Liver (tissue), 9 donors: Measurements from ENCODE around the gene GSK3A. TPM values are rescaled to one million over a fixed set of nuclear protein-coding genes. Genes with fewer than 3 reads are reported as not detected.
A peak's percentile ranks its signal among the peaks of the same experiment; 100 is the strongest.

Source experiments
- DNase-seq: peaks from one replicate; pipeline ENCODE4 v3.0.0-alpha.2; 2017; ENCODE audit warnings: low spot score
- H3K27ac ChIP-seq, 2 donors: one replicate each; pipeline ENCODE4 v1.7.0; 2013; ENCODE audit warnings: inconsistent platforms in 2 of 2, low read length in 2 of 2, control low read depth in 1 of 2, low read depth in 1 of 2, mild to moderate bottlenecking in 1 of 2
- H3K27me3 ChIP-seq, 4 donors: one replicate each; pipeline versions ENCODE4 v1.6.1 to v1.7.0; 2013; ENCODE audit warnings: low read length in 3 of 4, inconsistent platforms in 1 of 4, mild to moderate bottlenecking in 1 of 4, moderate library complexity in 1 of 4; ENCODE audit not compliant: control insufficient read depth in 4 of 4, insufficient read depth in 4 of 4
- H3K36me3 ChIP-seq, 4 donors: one replicate each; pipeline versions ENCODE4 v1.6.1 to v1.7.0; 2013; ENCODE audit warnings: low read length in 3 of 4, mild to moderate bottlenecking in 3 of 4, low read depth in 1 of 4, moderate library complexity in 1 of 4; ENCODE audit not compliant: control insufficient read depth in 4 of 4, insufficient read depth in 3 of 4
- H3K4me1 ChIP-seq, 4 donors: one replicate each; pipeline versions ENCODE4 v1.6.1 to v1.7.0; 2013; ENCODE audit warnings: low read length in 3 of 4, mild to moderate bottlenecking in 3 of 4, moderate library complexity in 1 of 4; ENCODE audit not compliant: control insufficient read depth in 4 of 4, insufficient read depth in 4 of 4
- H3K4me3 ChIP-seq, 3 donors: one replicate each; pipeline versions ENCODE4 v1.6.1 to v1.7.0; 2013; ENCODE audit warnings: low read length in 3 of 3, control low read depth in 1 of 3, low read depth in 1 of 3, mild to moderate bottlenecking in 1 of 3
- H3K9ac ChIP-seq, 2 donors: one replicate each; pipeline ENCODE4 v1.7.0; 2013; ENCODE audit warnings: low read length in 2 of 2, mild to moderate bottlenecking in 2 of 2, moderate library complexity in 2 of 2, control low read depth in 1 of 2, low read depth in 1 of 2
- H3K9me3 ChIP-seq, 4 donors: one replicate each; pipeline versions ENCODE4 v1.6.1 to v1.7.0; 2013; ENCODE audit warnings: low read length in 3 of 4; ENCODE audit not compliant: control insufficient read depth in 4 of 4
- ATF3 ChIP-seq: IDR thresholded peaks from 2 replicates; pipeline ENCODE4 v1.6.1; 2016; ENCODE audit warnings: antibody characterized with exemption
- CTCF ChIP-seq: fragments of 150-350 bp; IDR thresholded peaks from 2 replicates; pipeline ENCODE4 v1.5.1; 2017; ENCODE audit warnings: improper control_type of control experiment, low read depth, low read length; ENCODE audit not compliant: missing input control
- FOXA1 ChIP-seq: IDR thresholded peaks from 2 replicates; pipeline ENCODE4 v1.6.1; 2016; ENCODE audit warnings: antibody characterized with exemption
- FOXA2 ChIP-seq: IDR thresholded peaks from 2 replicates; pipeline ENCODE4 v1.6.1; 2016; ENCODE audit warnings: antibody characterized with exemption
- GABPA ChIP-seq, 2 donors: IDR thresholded peaks in 1 of 2; conservative IDR thresholded peaks in 1 of 2; 2 replicates each; pipeline ENCODE4 v1.6.1; 2016; ENCODE audit warnings: antibody characterized with exemption in 2 of 2, mild to moderate bottlenecking in 1 of 2, moderate library complexity in 1 of 2
- HNF4A ChIP-seq, 2 donors: conservative IDR thresholded peaks; 2 replicates each; pipeline ENCODE4 v1.6.1; 2016; ENCODE audit warnings: antibody characterized with exemption in 2 of 2, mild to moderate bottlenecking in 2 of 2
- JUND ChIP-seq, 2 donors: IDR thresholded peaks; 2 replicates each; pipeline ENCODE4 v1.6.1; 2016; ENCODE audit warnings: antibody characterized with exemption in 2 of 2
- MAX ChIP-seq: IDR thresholded peaks from 2 replicates; pipeline ENCODE4 v1.6.1; 2016; ENCODE audit warnings: antibody characterized with exemption
- RAD21 ChIP-seq, 2 donors: IDR thresholded peaks; 2 replicates each; pipeline ENCODE4 v1.6.1; 2016; ENCODE audit warnings: antibody characterized with exemption in 2 of 2, mild to moderate bottlenecking in 2 of 2
- REST ChIP-seq: IDR thresholded peaks from 2 replicates; pipeline ENCODE4 v1.6.1; 2016; ENCODE audit warnings: antibody characterized with exemption, mild to moderate bottlenecking
- SP1 ChIP-seq: IDR thresholded peaks from 2 replicates; pipeline ENCODE4 v1.6.1; 2018; ENCODE audit warnings: antibody characterized with exemption, mild to moderate bottlenecking
- TAF1 ChIP-seq: conservative IDR thresholded peaks from 2 replicates; pipeline ENCODE4 v1.6.1; 2016; ENCODE audit warnings: antibody characterized with exemption, mild to moderate bottlenecking
- YY1 ChIP-seq: IDR thresholded peaks from 2 replicates; pipeline ENCODE4 v1.6.1; 2016; ENCODE audit warnings: antibody characterized with exemption, mild to moderate bottlenecking
- ZBTB33 ChIP-seq: IDR thresholded peaks from 2 replicates; pipeline ENCODE4 v1.6.1; 2016; ENCODE audit warnings: antibody characterized with exemption
- WGBS: extraction: QIAGEN DNeasy Blood & Tissue Kit; methylation state at CpG from one replicate; pipeline ENCODE4 v1.1.7; 2013; 5-methylcytosine and 5-hydroxymethylcytosine counted together
- polyA plus RNA-seq, 2 donors: library from polyadenylated mRNA; stranded (reverse) in 1 of 2; unstranded in 1 of 2; fragments of 200-250 nt in 1 of 2; fragments of >200 nt in 1 of 2; fragmentation: Nextera tagmentation in 1 of 2; extraction: Ambion mirVana in 1 of 2; gene quantifications; one replicate each; pipeline versions ENCODE4 v1.2.1 to v1.2.3, GENCODE V29; 2013 to 2015
- total RNA-seq, 2 donors: library from RNA; depleted of rRNA; stranded (reverse); fragments of >200 nt; gene quantifications; one replicate each; pipeline ENCODE4 v1.2.3, GENCODE V29; 2014
- donor health status: healthy.
- donor health status: healthy.
- donor health status: healthy.
- donor health status: healthy.
- donor health status: healthy.

The GSK3A gene
- total and polyA plus RNA-seq, 4 donors = 5.9 to 23.1 (median 13.0) TPM

- Histone ChIP-seq H3K9ac (peak overlapping the region in 1 of 2 donors; percentile 80), H3K4me1 (peaks cover 13 to 70% (median 46%) of the 10 kb centered on the region in 4 donors), H3K9me3 (no peaks in the 10 kb centered on the region), H3K27ac (peak overlapping the region; percentile 61 to 87), H3K36me3 (peaks cover 0 to 8% (median 3%) of the 10 kb centered on the region in 4 donors), H3K27me3 (no peaks in the 10 kb centered on the region), H3K4me3 (peak overlapping the region; percentile 27 to 76 (median 74))
- 15% methylated on average over 6 of the region's 6 CpGs for WGBS
- TF ChIP-seq REST = no peak
- peak; percentile 30 for DNase-seq
Observed at GRCh38 chr19:42279155-42279901, 36.9 kb upstream of the GSK3A start.

GRCh38 chr19:42278452-42279154 lies 36.2 kb upstream of the GSK3A start:
- DNase-seq = peak; percentile 34
- Histone ChIP-seq H3K4me3 (no peak overlapping the region), H3K27me3 (no peaks in the 10 kb centered on the region), H3K9ac (peak overlapping the region in 1 of 2 donors; percentile 64), H3K27ac (peak overlapping the region; percentile 61 to 87), H3K9me3 (no peaks in the 10 kb centered on the region), H3K4me1 (peaks cover 18 to 72% (median 47%) of the 10 kb centered on the region in 4 donors), H3K36me3 (peaks cover 2 to 9% (median 6%) of the 10 kb centered on the region in 4 donors)
- 78% methylated on average over 5 of the region's 5 CpGs for WGBS
- no peak for TF ChIP-seq JUND (IDR thresholded peaks at IDR 0.05)
- no peak for TF ChIP-seq SP1
- no peak for TF ChIP-seq YY1
- no peak for TF ChIP-seq CTCF
- no peak for TF ChIP-seq RAD21 (IDR thresholded peaks at IDR 0.05)
- no peak for TF ChIP-seq ATF3
- no peak for TF ChIP-seq REST
- TF ChIP-seq MAX = no peak
- TF ChIP-seq FOXA1 = no peak
- TF ChIP-seq FOXA2 = no peak
- no peak for TF ChIP-seq HNF4A (conservative IDR thresholded peaks at IDR 0.05)
- no peak for TF ChIP-seq GABPA (IDR thresholded peaks at IDR 0.05 in 1 of 2, conservative IDR thresholded peaks at IDR 0.05 in 1 of 2)
- TF ChIP-seq TAF1 = no peak
- TF ChIP-seq ZBTB33 = no peak
